HK-2 (cell line): Measurements from ENCODE around the gene ZYX.
A peak's percentile ranks its signal among the peaks of the same experiment; 100 is the strongest.
"Not testable (repeated sequence)": the region's sequence is repeated elsewhere in the genome, so short reads cannot be mapped to it uniquely, and the experiment has no call there.

Experiments used
- DNase-seq: peaks from one replicate; pipeline ENCODE4 v3.0.0-alpha.2; 2018; ENCODE audit not compliant: unreplicated experiment

ZYX gene

GRCh38 chr7:143417734-143418383 lies 36.7 kb downstream of the ZYX start:
- no peak for DNase-seq

GRCh38 chr7:143418681-143419458 lies 37.7 kb downstream of the ZYX start:
- no peak for DNase-seq

- DNase-seq, result no peak
Measured at GRCh38 chr7:143419880-143420279, 38.7 kb downstream of the ZYX start.

GRCh38 chr7:143420624-143421023 lies 39.5 kb downstream of the ZYX start:
- DNase-seq, result not testable (repeated sequence)

- DNase-seq, result no peak
Measured at GRCh38 chr7:143422033-143422432, 40.9 kb downstream of the ZYX start.

- DNase-seq, result not testable (repeated sequence)
Measured at GRCh38 chr7:143424476-143424875, 43.3 kb downstream of the ZYX start.

GRCh38 chr7:143426479-143427142 lies 45.5 kb downstream of the ZYX start:
- no peak for DNase-seq

GRCh38 chr7:143429770-143430698 lies 48.9 kb downstream of the ZYX start:
- DNase-seq, result no peak

GRCh38 chr7:143431109-143431508 lies 50.0 kb downstream of the ZYX start:
- DNase-seq, result no peak

- DNase-seq, result no peak
Measured at GRCh38 chr7:143433759-143434158, 52.6 kb downstream of the ZYX start.

GRCh38 chr7:143434660-143435059 lies 53.5 kb downstream of the ZYX start:
- DNase-seq, result peak; percentile 14

- no peak for DNase-seq
Measured at GRCh38 chr7:143435266-143435665, 54.1 kb downstream of the ZYX start.

- no peak for DNase-seq
Measured at GRCh38 chr7:143436325-143436946, 55.3 kb downstream of the ZYX start.

GRCh38 chr7:143437578-143437977 lies 56.4 kb downstream of the ZYX start:
- no peak for DNase-seq

- no peak for DNase-seq
Measured at GRCh38 chr7:143439866-143440265, 58.7 kb downstream of the ZYX start.
